ENCODE measurements around the gene SAMM50.

SAMM50 gene

GRCh38 chr22:43946384-43946667 is 8.9 kb upstream of the SAMM50 start:
- DNase-seq = no peak

GRCh38 chr22:43948836-43949406 is 6.3 kb upstream of the SAMM50 start:
- DNase-seq = no peak

- DNase-seq = no peak
These were observed 3.9 kb upstream of the SAMM50 start for GRCh38 chr22:43951391-43951790.

GRCh38 chr22:43951966-43952365 is 3.3 kb upstream of the SAMM50 start:
- DNase-seq = no peak

- DNase-seq = no peak
These were observed 1.1 kb upstream of the SAMM50 start for GRCh38 chr22:43953988-43954785.

- no peak for DNase-seq
These were observed 891 bp downstream of the SAMM50 start for GRCh38 chr22:43955883-43956782.

- no peak for DNase-seq
These were observed 1.7 kb downstream of the SAMM50 start for GRCh38 chr22:43956805-43957463.

- DNase-seq = no peak
These were observed 2.6 kb downstream of the SAMM50 start for GRCh38 chr22:43957871-43958270.

GRCh38 chr22:43964314-43964857 is 9.1 kb downstream of the SAMM50 start:
- DNase-seq = no peak

GRCh38 chr22:43967069-43967468 is 11.8 kb downstream of the SAMM50 start:
- DNase-seq = no peak

- no peak for DNase-seq
These were observed 13.4 kb downstream of the SAMM50 start for GRCh38 chr22:43968614-43969013.

- DNase-seq = no peak
These were observed 14.0 kb downstream of the SAMM50 start for GRCh38 chr22:43969021-43969878.

- no peak for DNase-seq
These were observed 14.9 kb downstream of the SAMM50 start for GRCh38 chr22:43969989-43970755.

GRCh38 chr22:43971112-43971511 is 15.9 kb downstream of the SAMM50 start:
- no peak for DNase-seq

- DNase-seq = no peak
These were observed 17.8 kb downstream of the SAMM50 start for GRCh38 chr22:43972931-43973462.

- DNase-seq = no peak
These were observed 18.8 kb downstream of the SAMM50 start for GRCh38 chr22:43974028-43974545.

GRCh38 chr22:43975041-43975440 is 19.8 kb downstream of the SAMM50 start:
- DNase-seq = no peak

- DNase-seq = no peak
These were observed 21.9 kb downstream of the SAMM50 start for GRCh38 chr22:43976861-43977795.

- DNase-seq = no peak
These were observed 23.3 kb downstream of the SAMM50 start for GRCh38 chr22:43978558-43978957.

- DNase-seq = no peak
These were observed 25.3 kb downstream of the SAMM50 start for GRCh38 chr22:43980579-43980978.

Data from stimulated activated CD4-positive, alpha-beta T cell treated with anti-CD3 and anti-CD28 coated beads, Interleukin-4, amount 100 ng/mL, for 24 hours (primary cell).